ENCODE data around the gene DEPP1. TPM values are rescaled to one million over a fixed set of nuclear protein-coding genes. Genes with fewer than 3 reads are reported as not detected.

Gene DEPP1
- total and polyA plus RNA-seq, 2 of the 13 experiments (the other 11 are each of a cell fraction or from before 2014, with no cell fraction given): 14.8 to 270 TPM

DNA sequence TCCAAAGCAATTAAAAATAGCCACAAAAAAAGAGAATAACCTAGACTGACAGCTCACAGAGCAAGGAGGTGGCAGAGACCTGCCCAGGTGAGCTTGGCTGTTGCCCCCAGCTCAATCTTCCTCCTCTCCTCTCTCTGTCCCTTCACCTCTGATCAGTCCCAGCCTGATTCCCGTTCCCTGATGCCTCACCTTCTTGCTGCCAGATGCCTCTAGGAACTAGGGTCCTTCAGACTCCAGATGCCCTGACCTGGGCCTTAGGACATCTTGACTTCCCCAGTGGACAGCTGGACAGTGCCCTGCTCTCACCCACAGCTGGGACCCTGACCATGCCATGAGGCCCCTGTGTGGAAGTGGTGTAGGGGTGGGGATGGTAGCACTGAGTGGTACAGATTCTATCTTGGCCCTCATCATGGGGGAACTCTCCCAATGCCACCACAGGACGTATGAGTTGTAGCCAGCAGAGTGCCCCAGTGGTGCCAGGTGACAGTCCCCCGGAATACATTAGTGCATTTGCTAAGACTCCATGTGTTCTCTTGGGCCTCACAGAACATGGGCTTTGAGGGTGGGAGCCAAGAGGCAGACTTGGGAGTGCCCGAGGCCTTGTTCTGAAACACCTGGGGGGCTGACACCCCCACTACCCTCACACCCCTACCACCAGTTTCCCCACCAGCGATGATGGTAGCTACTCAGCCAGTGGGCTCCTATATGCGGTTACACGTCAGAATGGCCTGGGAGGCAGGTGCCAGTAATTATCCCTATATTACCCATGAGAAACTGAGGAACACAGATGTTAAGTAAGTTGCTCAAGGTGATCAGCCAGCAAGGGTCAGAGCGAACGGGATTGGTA is 2.0 kb downstream of the DEPP1 start (continued):
- TF ChIP-seq, protein P1, sequence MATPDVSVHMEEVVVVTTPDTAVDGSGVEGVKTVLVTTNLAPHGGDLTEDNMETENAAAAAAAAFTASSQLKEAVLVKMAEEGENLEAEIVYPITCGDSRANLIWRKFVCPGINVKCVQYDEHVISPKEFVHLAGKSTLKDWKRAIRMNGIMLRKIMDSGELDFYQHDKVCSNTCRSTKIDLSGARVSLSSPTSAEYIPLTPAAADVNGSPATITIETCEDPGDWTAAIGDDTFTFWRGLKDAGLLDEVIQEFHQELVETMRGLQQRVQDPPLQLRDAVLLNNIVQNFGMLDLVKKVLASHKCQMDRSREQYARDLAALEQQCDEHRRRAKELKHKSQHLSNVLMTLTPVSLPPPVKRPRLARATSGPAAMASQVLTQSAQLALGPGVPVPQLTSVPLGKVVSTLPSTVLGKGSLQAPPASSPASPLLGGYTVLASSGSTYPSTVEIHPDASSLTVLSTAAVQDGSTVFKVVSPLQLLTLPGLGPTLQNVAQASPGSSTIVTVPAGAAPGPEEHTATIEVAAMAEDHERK (CRISPR knock-in tag; IDR thresholded peaks at IDR 0.05; ENCODE audit: low read depth): no peak
- TF ChIP-seq NFAT5 (CRISPR knock-in tag; IDR thresholded peaks at IDR 0.05): peak; percentile 15; the same call in 1 of the 2 replicates
- TF ChIP-seq RCOR2 (CRISPR knock-in tag; IDR thresholded peaks at IDR 0.05): no peak
- no peak for TF ChIP-seq ZNF768 (CRISPR knock-in tag; IDR thresholded peaks at IDR 0.05)
- TF ChIP-seq HES4 (CRISPR knock-in tag; IDR thresholded peaks at IDR 0.05; ENCODE audit: borderline replicate concordance): peak; percentile 49; the same call in 1 of the 2 replicates
- no peak for TF ChIP-seq THYN1 (CRISPR knock-in tag; IDR thresholded peaks at IDR 0.05; ENCODE audit: borderline replicate concordance, low read depth)
- TF ChIP-seq TOE1 (CRISPR knock-in tag; IDR thresholded peaks at IDR 0.05): no peak
- TF ChIP-seq NCOA1 (CRISPR knock-in tag; IDR thresholded peaks at IDR 0.05): no peak
- 0 out of 2 replicates have a peak, but pooled peaks have one; percentile 69 for TF ChIP-seq ZSCAN20 (CRISPR knock-in tag; IDR thresholded peaks at IDR 0.05; ENCODE audit: borderline replicate concordance)
- TF ChIP-seq POLR2AphosphoS5 (IDR thresholded peaks at IDR 0.05; ENCODE audit: low read depth, low read length): peak; percentile 61
- TF ChIP-seq, protein P2, sequence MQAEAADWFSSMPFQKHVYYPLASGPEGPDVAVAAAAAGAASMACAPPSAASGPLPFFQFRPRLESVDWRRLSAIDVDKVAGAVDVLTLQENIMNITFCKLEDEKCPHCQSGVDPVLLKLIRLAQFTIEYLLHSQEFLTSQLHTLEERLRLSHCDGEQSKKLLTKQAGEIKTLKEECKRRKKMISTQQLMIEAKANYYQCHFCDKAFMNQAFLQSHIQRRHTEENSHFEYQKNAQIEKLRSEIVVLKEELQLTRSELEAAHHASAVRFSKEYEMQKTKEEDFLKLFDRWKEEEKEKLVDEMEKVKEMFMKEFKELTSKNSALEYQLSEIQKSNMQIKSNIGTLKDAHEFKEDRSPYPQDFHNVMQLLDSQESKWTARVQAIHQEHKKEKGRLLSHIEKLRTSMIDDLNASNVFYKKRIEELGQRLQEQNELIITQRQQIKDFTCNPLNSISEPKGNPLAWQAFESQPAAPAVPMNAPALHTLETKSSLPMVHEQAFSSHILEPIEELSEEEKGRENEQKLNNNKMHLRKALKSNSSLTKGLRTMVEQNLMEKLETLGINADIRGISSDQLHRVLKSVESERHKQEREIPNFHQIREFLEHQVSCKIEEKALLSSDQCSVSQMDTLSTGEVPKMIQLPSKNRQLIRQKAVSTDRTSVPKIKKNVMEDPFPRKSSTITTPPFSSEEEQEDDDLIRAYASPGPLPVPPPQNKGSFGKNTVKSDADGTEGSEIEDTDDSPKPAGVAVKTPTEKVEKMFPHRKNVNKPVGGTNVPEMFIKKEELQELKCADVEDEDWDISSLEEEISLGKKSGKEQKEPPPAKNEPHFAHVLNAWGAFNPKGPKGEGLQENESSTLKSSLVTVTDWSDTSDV (CRISPR knock-in tag; IDR thresholded peaks at IDR 0.05): no peak
- no peak for TF ChIP-seq ZMYM3 (CRISPR knock-in tag; IDR thresholded peaks at IDR 0.05)
- no peak; the same call in 1 of the 2 replicates for TF ChIP-seq BRCA1 (CRISPR knock-in tag; IDR thresholded peaks at IDR 0.05)
- no peak for TF ChIP-seq ZNF484 (CRISPR knock-in tag; IDR thresholded peaks at IDR 0.05; ENCODE audit: borderline replicate concordance, low read depth)
- no peak for TF ChIP-seq ATF1 (CRISPR knock-in tag; IDR thresholded peaks at IDR 0.05)
- TF ChIP-seq ZNF10 (CRISPR knock-in tag; IDR thresholded peaks at IDR 0.05; ENCODE audit: borderline replicate concordance, low read depth): no peak
- peak; percentile 14; the same call in 1 of the 2 replicates for TF ChIP-seq ZNF629 (CRISPR knock-in tag; conservative IDR thresholded peaks at IDR 0.05)
- TF ChIP-seq MXD4 (CRISPR knock-in tag; IDR thresholded peaks at IDR 0.05): no peak
